Measurements from ENCODE around the gene PIGL.
"Not testable (repeated sequence)": the region's sequence is repeated elsewhere in the genome, so short reads cannot be mapped to it uniquely, and the experiment has no call there.

PIGL gene

GRCh38 chr17:16222406-16222805 is 5.4 kb downstream of the PIGL start:
- DNase-seq, result no peak

DNA sequence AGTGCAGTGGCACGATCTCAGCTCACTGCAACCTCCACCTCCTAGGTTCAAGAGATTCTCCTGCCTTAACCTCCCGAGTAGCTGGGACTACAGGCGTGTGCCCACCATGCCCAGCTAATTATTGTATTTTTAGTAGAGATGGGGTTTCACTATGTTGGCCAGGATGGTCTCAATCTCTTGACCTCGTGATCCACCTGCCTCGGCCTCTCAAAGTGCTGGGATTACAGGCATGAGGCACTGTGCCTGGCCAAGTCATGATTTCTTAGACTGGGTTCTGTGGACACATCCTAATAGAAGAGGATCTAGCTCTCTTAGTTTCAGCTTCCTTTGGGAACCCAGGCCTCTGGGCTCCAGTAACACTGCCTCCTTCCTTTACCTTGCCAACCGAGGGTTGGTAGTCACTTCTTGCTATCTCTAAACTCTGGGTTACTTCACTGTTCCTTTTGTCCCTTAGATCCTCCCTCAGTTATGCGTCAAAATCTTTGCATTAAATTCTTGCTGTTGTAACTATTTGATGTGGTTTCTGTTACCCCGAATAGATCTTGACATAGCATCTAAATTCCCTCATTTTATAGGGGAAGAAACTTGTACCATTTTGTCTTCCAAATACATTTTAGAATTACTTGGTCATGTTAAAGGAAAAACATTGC is 13.0 kb downstream of the PIGL start:
- DNase-seq, result not testable (repeated sequence)

- no peak for DNase-seq
Measured at GRCh38 chr17:16232391-16232790, 15.4 kb downstream of the PIGL start.

DNA sequence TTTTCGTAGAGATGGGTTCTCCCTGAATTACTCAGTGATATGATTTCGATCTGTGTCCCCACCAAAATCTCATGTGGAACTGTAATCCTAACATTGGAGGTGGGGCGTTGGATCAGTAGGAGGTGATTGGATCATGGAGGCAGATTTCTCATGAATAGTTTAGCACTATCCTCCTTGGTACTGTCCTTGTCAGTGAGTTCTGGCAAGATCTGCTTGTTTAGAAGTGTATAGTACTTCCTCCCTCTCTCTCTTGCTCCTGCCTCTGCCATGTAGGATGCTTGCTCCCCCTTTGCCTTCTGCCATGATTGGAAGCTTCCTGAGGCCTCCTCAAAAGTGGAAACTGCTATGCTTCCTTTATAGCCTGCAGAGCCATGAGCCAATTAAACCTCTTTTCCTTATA is 22.9 kb downstream of the PIGL start:
- no peak for DNase-seq

DNA sequence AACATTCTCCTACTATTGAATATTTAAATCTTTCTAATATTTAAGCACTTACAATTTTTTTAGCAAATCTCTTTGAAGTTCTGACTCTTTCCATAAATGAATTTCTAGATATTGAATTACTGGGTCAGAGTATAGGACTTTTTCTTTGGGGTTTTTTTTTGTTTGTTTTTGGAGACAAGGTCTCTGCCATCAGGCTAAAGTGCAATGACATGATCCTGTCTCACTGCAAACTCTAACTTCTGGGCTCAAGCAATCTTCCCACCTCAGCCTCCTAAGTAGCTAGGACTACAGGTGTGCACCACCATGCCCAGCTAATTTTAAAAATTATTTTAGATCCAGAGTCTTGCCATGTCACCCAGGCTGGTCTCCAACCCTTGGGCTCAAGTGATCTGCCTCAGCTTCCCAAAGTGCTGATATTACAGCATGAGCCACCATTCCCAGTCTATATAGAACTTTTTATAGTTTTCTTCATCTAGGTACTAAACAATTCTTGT is 24.9 kb downstream of the PIGL start:
- no peak for DNase-seq

GRCh38 chr17:16243385-16243784 is 26.4 kb downstream of the PIGL start:
- no peak for DNase-seq

DNA sequence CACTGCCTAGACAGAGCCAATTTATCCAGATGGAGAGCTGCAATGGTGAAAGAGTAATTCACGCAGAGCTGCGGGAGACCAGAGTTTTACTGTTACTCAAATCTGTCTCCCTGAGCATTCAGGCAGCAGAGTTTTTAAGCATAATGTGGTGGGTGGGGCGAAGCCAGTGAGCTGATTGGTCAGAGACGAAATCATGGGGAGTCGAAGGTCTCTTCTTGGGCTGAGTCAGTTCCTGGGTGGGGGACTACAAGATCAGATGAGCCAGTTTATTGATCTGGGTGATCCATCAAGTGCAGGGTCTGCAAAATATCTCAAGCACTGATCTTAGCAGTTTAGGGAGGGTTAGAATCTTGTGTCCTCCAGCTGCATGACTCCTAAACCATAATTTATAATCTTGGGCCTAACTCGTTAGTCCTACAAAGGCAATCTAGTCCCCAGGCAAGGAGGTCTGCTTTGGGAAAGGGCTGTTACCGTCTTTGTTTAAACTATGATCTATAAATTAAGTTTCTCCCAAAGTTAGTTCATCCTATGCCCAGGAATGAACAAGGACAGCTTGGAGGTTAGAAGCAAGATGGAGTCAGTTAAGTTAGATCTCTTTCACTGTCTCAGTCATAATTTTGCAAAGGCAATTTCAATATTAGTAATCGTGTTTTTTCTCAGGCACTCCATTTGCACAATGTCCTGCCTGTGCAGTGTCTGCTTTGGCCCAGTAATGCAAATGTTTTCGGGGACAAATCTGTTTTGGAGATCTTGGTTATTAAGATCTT is 27.0 kb downstream of the PIGL start:
- no peak for DNase-seq

DNA sequence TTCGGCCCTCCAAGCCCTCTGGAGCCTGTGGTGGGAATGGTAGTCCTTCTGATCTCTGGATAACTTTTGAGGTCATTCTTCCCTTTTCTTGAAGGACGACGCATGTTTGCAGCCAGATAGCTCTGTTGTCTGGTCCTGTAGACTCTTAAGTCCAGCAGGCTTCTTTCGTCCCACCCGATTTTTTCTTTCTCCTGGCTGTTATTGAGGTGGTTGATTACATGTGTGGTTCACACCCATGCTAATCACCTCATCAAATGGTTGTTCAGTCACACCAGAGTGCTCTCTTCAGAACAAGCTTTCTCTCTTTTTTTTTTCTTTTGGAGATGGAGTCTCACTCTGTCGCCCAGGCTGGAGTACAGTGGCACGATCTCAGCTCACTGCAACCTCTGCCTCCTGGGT is 30.6 kb downstream of the PIGL start:
- DNase-seq, result no peak

- DNase-seq, result no peak
Measured at GRCh38 chr17:16250635-16251034, 33.6 kb downstream of the PIGL start.

DNA sequence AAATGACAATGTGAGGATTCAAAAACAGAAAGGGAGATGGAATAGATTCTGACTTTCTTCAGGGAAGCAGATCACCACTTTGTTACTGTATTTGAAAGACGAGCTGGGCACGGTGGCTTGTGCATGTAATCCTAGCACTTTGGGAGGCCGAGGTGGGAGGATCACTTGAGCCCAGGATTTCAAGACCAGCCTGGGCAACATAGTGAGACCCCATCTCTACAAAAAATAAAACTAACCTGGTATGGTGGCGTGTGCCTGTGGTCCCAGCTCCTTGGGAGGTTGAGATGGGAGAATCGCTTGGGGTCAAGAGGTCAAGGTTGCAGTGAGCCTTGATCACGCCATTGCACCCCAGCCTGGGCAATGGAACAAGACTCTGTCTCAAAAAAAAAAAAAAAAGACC is 34.0 kb downstream of the PIGL start:
- DNase-seq, result no peak

DNA sequence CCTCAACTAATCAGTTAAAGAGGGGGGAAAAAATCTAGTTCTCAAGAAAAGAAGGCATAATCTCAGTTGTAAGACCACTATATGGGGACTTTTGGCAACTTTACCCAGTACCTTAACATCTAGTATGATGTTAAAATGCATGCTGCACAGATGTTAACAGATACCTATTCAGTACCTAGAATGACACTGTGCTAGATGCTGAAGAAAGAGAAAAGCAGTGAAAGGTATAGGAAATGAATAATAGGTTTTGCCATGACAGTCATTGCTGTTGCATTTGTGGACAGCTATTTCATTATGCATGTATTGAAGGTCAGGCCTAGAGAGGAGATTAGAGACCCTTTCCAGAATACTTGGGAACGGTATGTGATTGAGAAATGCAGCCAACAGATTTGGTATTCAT is 34.5 kb downstream of the PIGL start:
- DNase-seq, result no peak

- no peak for DNase-seq
Measured at GRCh38 chr17:16254773-16255400, 37.9 kb downstream of the PIGL start.

DNA sequence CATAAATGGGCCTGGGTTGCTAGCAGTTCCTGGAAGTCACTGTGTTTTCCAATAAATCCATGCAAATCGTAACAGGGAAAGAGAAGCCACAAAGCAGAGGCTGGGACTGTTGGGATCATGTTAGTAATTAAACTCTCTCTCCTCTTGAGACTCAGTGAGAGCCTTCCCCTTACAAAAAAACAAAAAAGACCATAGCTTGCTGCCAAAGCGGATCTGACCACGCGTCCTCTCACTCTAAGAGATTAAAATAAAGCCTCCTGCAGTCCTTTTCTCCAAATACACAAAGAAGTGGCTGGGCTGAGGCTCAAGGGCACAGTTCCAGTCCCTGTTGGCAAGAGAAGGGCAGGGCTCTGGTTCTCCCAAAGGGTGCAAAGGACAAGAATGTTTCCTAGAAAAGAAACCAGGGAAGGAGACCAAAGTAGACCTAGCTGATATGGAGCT is 38.5 kb downstream of the PIGL start:
- no peak for DNase-seq

GRCh38 chr17:16258901-16259300 is 41.9 kb downstream of the PIGL start:
- no peak for DNase-seq

DNA sequence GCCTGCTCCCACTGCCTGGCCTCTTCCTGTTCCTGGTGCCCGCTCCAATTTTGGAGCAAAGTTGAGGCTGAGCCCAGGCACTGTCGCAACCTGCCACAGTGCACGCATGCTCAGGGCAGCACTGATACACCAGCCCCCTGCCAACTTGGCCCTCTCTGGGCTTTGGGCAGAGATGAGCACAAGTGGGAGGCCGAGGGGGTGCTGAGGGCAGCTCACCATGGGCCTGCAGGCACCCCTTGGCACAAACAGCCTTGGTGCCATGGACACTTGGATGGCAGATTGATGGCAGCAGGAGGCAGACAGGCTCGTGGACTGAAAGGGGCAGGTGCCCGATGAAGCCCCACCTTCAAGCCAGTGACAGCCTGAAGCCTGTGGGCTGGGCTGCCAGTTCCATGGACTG is 42.9 kb downstream of the PIGL start:
- DNase-seq, result no peak

GRCh38 chr17:16261049-16261448 is 44.0 kb downstream of the PIGL start:
- DNase-seq, result no peak

DNA sequence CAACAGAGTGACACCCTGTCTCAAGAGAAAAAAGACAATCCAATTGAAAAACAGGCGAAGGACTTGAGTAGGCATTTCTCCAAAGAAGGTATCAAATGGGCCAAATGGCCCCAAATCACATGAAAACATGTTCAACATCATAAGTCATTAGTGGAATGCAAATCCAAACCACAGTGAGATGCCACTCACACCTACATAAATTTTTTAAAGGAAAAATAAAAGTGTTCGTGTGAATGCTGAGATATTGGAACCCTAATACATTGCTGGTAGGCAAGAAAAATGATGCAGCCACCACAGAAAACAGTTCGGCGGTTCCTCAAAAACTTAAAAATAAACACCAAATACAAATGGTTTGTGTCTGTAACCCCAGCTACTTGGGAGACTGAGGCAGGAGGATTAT is 45.2 kb downstream of the PIGL start:
- DNase-seq, result no peak

GRCh38 chr17:16267174-16267573 is 50.2 kb downstream of the PIGL start:
- no peak for DNase-seq

DNA sequence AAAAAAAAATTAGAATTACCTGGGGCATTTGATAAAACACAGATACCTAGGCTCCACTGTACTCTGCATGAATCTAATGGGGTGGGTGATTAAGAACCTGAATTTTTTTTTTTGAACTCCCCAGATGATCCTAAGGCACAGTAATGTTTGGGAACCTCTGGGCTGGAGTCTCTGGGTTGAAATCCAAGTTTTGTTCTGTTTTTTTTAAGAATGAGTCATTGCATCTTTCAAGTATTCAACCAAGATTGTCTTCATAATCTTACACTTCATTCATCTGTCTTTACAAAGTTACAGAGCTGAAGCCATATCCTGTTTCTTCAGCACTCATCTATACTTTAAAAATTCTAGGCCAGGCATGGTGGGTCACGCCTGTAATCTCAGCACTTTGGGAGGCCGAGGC is 52.6 kb downstream of the PIGL start:
- no peak for DNase-seq

DNA sequence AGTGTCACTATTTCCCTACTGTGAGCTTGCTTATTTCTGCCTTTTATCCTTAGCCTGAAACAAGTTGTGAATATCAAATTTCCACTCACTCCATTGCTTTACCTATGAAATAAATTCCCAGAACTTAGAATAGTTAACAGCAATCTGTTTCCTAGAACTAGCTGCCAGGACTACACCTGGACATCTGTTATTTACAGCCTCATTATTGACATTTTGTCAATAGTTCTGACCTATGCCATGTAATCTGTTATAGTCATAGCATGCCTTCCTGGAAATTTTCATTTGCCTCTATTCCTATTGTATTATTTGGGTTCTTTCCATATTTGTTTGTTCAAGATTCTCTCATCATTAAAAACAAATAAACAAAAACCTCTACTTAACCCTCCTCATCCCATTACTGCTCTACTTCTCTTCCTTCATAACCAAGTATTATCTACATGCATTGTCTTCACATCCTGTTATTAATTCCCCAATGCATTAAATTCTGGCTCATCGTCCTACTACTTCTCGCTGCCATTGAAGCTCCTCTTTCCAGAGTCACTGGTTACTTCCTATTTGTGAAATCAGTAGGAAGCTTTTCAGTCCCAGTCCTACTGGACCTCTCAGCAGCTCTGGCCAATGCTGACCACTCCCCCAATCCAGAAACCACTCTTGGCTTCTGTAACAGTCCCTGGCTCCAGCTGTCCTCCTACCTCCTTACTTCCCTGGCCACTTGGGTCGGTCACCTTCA is 55.3 kb downstream of the PIGL start:
- no peak for DNase-seq

GRCh38 chr17:16273499-16273898 is 56.5 kb downstream of the PIGL start:
- DNase-seq, result no peak

DNA sequence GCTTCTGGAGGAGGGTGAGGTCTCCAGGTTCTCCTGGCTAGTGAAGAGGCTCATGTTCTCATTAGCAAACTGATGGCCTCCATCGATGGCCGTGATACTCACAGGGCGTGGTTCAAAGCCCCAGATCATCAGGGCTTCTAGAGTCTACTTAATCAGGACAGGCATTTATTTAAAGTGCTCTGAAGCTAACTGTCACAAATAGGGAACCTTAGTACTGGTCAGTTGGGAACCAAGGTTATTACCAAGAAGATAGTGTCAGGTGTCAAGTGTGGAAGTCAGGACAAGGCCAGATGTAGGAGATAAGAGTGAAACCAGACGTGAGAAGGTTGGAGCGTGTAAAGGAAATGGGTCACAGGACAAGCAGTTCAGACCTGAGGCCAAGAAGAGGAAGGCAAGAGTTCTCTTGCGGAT is 56.9 kb downstream of the PIGL start:
- DNase-seq, result no peak

GRCh38 chr17:16275024-16275423 is 58.0 kb downstream of the PIGL start:
- no peak for DNase-seq
